GM21786 (cell line): ENCODE data around the gene MUL1.
"Not testable (repeated sequence)": the region's sequence is repeated elsewhere in the genome, so short reads cannot be mapped to it uniquely, and the experiment has no call there.

Experiments used
- ATAC-seq: cut with Tn5 transposase; IDR thresholded peaks from one replicate; pipeline ENCODE4 v1.9.1; 2021; ENCODE audit not compliant: unreplicated experiment

Gene MUL1

DNA sequence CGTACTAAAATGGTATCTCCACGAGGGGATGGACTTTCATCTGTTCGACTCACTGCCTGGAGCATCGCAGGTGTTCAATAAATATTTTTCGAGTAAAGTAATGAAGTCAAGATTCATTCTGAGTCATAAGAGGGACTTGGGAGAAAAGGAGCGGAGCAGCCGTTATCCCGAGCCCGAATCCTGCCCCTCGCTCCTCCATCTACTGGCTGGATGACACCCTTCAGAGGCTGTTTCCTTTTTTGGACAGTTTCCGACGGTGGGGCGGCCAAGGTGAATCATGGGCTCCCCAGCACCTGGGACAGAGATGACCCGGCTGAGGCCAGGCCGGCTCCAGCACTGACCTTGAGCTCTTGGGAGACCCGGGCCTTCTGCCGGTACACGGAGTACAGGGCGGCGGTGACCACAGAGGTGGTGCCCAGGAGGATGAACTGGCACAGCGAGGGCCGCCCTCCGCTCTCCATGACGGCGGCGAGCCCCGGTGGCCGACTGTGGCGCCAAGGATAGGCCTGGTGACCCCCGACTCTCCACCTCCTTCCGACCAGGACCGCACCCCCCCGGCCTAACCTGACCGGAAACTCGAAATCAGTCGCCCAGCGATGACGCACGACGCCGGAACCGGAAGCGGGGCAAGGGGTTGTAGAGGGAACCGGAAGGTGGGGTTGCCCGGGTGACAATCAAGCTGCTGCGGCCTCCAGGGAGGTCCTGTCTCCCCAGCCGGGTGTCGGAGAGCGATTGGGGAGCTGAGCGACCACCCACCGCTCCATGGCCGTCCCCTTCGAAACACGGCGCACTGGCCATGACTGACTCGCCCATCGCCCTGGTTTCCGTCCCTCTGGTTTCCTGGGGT, at the start of gene MUL1:
TSS of gene MUL1 (minus strand) at position 588 of the 847 bp plus-strand sequence. CDS start at position 461, 127 bp downstream.
- ATAC-seq: peak; percentile 91

GRCh38 chr1:20555758-20556120, 47.8 kb upstream of the MUL1 start:
- ATAC-seq: no peak

DNA sequence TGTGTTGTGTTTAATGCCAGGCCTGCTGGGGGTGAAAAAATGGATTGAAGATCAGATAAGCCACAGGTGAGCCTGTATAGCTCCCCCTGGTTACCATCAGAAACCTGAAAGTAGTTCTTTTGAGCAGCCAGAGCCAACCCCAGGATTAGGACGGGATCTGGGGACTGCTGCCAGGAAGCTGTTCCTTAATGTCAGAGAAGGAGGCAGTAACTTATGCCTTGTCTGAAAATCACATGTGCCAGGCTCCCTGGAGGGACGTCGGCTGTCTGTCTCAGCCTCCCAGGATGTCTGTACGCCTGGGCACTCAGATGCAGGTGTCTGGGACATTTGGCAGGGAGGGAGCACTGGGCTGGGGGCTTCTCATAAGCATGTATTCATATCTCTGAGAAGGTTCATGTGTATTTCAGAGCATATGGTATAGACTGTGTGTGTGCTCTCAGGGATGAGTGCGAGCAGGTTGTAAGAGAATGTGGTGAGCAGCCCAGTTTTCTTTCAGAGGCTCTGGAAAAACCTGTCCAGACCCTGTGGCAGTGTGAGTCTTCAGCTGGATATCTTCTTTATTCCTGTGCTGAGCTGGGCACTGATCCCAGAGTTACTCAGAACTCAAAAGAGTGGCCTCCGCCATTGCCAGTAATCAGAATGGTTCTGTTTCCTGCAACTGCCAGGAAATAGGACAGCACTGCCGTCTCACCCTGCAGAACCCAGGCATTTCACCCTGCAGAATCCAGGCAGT, 47.2 kb upstream of the MUL1 start:
- no peak for ATAC-seq

DNA sequence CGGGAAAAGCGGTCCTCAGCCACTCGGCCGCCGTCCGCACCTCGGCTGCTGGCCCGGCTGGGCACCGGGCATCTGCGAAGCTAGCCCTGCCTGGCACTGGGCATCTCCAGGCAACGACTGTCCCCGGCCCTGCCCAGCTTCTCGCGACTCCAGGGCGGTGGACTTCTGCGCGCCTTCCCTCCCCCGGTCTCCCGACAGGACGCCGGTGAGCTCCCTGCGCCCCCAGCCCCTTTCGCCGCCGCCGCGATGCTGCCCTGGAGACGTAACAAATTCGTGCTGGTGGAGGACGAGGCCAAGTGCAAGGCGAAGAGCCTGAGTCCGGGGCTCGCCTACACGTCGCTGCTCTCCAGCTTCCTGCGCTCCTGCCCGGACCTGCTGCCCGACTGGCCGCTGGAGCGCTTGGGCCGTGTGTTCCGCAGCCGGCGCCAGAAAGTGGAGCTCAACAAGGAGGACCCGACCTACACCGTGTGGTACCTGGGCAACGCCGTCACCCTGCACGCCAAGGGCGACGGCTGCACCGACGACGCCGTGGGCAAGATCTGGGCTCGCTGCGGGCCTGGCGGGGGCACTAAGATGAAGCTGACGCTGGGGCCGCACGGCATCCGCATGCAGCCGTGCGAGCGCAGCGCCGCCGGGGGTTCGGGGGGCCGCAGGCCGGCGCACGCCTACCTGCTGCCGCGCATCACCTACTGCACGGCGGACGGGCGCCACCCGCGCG, 44.9 kb upstream of the MUL1 start:
- no peak for ATAC-seq

GRCh38 chr1:20551945-20552727, 44.2 kb upstream of the MUL1 start, which contains the start of gene FAM43B:
Gene FAM43B, plus strand, starts transcription at chr1:20552573. Its CDS starts 401 bp downstream, at chr1:20552974.
- no peak for ATAC-seq

- ATAC-seq: no peak
Measured at GRCh38 chr1:20551161-20551560, 43.2 kb upstream of the MUL1 start.

- ATAC-seq: no peak
Measured at GRCh38 chr1:20546637-20547036, 38.7 kb upstream of the MUL1 start.

- no peak for ATAC-seq
Measured at GRCh38 chr1:20540281-20540680, 32.3 kb upstream of the MUL1 start.

DNA sequence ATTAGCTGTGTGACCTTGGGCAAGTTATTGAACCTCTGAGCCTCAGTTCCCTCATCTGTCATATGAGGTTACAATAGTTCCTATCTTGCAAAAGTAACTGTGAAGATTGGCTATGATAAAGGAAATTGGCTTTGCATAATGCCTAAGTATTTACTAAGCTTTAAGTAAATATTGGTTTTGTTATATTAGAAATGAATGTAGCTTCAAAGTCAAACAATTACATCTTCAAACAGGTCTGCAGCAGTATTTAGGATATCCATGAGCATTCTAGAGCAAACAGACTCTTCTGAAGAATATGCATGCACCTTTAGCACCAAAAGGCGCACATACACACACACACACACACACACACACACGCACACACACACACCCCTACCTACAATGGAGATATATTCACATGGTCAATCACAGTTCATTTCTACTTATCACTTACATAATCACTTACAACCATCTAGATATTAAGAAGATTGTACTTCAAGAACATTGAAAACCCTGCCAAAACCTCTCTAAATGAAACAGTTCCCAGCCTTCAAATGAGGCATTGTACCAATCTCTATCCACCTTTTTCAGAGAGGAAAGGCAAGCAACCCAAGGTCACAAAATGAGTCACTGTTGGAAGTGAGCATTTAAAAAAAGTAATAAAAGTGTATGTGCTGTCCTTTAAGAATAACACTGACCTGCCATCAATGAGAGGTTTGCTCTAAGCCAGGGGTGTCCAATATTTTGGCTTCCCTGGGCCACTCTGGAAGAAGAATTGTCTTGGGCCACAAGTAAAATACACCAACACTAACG, 31.0 kb upstream of the MUL1 start:
- ATAC-seq: no peak

GRCh38 chr1:20538227-20538626, 30.3 kb upstream of the MUL1 start:
- no peak for ATAC-seq

DNA sequence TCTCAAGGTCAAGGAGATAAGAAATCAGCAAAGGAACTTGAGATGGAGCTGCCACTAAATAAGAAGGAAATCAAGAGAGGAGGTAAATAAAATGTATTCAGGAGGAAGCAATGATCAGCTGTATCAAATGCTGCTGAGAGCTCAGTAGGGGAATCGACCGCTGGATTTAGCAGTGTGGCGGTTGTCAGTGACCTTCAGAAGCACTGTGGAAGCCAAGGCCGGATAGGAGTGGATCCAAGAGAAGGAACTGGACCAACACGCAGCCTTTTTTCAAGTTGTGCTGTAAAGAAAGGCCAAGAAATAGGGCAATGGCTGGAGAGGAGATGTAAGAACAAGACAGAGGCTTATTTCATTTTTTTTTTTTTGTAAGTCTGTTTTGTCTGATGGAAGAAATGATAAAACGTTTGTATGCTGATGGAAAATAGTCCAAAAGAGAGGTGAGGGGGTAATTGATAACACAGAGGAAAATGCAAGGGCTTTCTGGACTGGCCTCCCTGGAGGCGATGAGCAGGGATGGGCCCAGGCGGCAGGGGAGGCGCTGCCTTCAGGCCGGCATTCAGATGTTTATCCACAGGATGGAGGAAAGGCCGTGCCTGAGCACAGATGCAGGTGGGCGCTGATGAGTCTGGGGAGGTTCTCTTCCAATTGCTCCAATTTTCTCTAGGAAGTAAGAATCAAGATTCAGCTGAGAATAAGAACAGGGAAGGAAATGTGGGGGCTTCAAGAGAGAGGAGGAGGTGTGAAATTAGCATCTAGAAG, 26.9 kb upstream of the MUL1 start:
- ATAC-seq: no peak

GRCh38 chr1:20533635-20534034, 25.7 kb upstream of the MUL1 start:
- ATAC-seq: no peak

- ATAC-seq: no peak
Measured at GRCh38 chr1:20530901-20531300, 22.9 kb upstream of the MUL1 start.

- ATAC-seq: no peak
Measured at GRCh38 chr1:20530306-20530705, 22.4 kb upstream of the MUL1 start.

GRCh38 chr1:20528221-20528620, 20.3 kb upstream of the MUL1 start:
- no peak for ATAC-seq

- no peak for ATAC-seq
Measured at GRCh38 chr1:20526267-20526666, 18.3 kb upstream of the MUL1 start.

DNA sequence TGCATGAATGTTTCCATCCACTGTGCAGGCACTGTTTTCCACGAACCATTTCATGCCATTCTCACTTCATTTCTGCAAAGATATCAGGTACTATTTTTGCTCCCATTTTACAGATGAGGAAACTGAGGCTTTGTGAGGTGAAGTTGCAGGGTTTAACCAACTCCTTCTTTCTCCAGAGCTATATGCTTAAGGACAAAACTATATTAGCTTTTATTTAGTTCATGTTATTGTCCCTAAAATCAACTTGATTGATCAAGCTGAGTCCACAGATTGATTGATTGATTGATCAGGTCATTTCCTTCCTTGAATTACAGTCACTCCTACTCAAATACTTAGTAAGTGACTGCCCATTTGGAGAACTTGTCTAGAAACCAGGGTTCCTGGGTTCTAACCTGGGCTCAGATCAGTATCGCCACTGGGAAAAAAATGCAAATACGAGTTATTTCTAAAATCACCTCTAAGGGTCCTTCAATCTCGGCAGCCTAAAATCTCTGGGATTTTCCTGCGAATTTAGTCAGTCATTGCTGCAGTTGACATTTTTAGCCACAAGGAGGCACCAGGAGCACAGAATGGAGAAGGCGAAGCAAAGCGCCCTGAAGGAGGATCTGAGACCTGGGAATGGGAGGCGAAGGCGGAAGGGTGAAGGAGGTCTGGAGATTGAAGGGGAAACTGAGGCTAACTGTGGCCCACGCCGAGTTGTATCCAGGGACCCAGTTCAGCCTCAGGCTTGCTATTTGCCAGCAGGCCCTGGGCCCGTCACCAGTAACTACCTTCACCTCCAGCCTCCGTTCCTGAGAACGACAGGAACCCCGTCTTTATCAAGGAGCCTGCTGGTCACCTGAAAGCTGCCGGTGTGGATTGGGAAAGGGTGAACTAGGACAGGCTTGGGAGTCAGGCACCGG, 14.3 kb upstream of the MUL1 start:
- no peak for ATAC-seq

GRCh38 chr1:20519609-20520262, 11.8 kb upstream of the MUL1 start:
- ATAC-seq: not testable (repeated sequence)
